Renal pelvis (tissue), 4 donors: ENCODE measurements around the gene AFAP1L2. TPM values are rescaled to one million over a fixed set of nuclear protein-coding genes. Genes with fewer than 3 reads are reported as not detected.

Experiments used
- DNase-seq: peaks from one replicate; pipeline ENCODE4 v3.0.0-alpha.2; 2013
- polyA plus RNA-seq, 3 donors: library from polyadenylated mRNA; unstranded; fragments of 120-200 nt; gene quantifications; one replicate each; pipeline ENCODE4 v1.2.1, GENCODE V29; 2013; ENCODE audit not compliant: insufficient read length in 3 of 3

Gene AFAP1L2
- polyA plus RNA-seq, 3 donors, result 40.1 to 45.6 (median 42.1) TPM

DNA sequence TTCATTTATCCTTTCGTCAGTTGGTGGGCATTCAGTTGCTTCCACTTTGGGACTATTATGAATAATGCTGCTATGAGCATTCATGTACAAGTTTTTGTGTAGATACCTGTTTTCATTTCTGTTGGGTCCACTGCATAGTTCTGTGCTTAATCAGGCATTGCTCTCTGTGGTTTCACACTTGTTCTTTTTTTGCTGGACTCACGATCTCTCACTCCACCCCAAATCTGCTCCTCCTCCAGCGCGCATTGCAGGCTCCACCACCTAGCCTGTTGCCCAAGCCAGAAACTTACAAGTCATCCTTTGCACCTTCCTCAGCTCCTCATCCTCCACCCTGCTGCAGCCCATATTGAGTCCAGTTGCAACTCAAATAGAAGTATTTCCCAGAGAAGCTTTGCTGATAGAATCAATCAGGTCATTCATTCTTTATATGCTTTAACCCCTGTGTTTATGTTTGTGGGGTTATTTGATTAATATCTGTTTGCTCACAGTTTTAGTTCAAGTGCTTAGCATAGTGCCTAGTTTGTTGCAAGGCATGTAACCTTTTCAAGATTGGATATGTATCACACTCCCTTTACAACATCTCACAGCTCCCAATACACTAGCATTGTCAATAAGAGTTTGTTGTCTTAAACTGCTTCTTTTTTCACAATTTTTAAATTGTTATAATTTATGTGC is 16.6 kb upstream of the AFAP1L2 start:
- DNase-seq, result no peak

DNA sequence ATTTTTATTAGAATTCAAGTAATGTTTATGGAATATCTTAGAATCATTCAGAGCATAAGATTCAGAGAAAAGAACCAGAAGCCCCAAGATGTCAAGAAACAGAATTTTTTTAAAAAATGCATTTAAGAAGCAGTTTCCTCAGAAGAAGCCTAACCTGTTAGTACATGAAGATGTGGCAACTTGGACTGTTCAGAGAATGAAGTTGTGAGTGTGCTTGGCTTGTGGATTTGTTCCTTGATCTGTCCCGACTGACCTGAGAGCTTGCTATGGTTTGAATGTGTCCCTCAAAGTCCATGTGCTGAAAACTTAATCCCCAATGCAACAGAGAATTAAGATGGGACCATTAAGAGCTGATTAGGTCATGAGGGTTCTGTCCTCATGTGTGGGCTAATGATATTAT is 13.8 kb upstream of the AFAP1L2 start:
- no peak for DNase-seq

DNA sequence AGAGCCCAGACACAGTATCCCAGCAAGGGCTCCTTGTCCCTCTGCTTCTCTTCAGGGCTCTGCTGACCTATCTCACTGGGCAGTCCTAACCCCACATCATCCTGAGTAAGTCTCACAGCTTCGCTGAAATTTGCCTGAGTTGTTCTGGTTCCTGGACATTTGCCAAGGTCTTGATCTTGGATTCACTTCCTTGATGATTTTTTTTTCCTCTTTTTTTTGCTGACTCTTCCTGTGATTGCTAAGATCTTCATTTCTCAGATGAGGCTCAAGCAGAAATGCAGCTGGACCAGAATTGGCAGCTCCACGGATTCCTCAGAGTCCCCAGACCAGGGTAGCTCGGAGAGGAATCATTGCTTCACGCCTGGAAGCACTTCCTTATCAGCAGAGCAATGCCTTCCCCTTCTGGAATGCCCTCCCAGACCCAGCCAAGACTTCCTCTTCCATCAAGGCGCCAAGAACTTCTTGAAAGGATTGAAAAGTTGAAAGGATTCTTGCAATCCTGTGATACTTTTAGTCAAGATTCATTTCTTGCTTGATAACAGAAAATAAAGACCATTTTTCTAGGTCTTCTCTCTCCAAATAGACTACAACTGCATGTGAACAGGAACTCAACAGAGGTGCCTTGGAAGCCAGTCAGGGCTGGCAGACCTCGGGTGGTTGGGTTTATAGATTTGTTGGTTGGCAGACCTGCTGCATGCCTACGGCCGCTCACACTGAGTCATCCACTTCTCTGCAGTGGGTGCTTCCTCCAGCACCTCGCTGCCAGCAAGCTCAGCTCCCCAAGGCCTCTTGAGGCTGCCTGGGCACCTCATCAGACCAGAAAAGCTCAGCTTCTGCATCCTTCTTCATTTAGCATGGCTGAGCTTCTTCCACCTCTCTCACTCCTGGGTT is 8.8 kb upstream of the AFAP1L2 start:
- DNase-seq, result no peak

DNA sequence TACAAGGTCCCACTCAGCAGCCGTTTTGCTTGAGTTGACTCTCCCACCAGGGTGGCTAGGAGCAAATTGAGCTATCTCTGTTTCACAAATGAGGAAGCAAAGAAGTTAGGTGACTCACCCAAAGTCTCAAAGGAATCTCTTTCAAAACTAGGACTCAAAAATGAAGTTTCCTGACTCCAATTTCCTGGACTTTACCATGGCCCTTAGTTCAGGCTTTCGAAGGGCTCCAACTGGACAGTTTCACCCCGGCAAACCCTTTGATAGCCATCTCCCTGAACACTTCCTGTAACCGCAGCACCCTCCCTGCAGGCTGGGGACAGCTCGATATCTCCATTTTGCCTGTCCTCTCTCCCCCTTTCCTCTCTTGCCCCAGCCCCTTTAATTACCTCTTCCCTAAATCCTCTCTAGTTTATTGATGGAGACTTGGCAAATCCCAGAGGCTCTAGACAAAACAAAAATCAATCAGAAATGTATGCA is 4.7 kb upstream of the AFAP1L2 start:
- DNase-seq, result no peak

DNA sequence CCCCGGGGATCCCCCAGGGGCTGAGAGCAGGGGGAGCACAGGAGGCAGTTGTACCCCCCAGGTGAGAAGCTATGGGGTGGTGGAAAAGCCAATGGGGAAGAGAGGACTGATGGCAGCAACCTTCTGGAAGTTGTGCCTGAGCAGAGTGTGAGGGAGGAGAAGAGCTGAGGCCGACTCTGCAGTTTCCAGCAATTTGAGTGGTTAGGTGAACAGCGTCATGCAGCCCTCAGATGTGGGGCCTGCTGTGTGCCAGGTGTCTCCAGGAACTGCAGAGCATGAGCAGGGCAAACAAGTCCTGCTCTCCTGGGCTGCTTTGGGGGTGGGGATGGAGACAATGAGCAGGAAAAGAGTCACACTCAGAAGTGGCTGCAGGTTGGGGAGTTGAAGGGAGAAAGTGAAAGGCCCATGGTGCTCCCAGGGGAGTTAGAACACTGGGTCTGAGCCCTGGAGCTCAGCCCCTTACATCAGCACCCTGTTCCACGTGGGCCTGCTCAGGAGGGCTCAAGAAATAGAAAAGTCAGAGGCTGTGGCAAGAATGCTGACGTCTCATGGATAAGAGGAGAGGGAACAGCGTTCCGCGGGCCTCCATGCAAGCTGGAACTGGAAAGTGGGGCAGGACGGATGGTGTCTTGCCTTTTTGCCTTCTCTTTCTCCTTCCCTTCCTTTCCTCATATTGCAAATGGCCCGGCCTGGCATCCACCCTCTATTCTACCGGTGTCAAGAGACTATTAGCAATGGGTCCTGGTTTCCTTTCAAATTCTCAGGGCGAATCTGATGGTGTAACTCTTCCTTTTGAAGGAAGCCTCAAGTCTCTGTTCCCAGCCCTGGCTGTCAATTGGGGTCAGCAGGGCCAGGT is 4.0 kb upstream of the AFAP1L2 start:
- DNase-seq, result no peak

DNA sequence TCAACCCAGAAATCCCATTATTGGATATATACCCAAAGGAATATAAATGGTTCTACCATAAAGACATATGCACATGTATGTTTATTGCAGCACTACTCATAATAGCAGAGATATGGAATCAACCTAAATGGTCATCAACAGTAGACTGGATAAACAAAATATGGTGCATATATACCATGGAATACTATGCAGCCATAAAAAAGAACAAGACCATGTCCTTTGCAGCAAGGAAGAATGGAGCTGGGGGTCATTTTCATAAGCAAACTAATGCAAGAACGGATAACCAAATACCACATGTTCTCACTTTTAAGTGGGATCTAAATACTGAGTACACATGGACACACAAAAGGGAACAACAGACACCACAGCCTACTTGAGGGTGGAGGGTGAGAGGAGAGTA is 2.2 kb upstream of the AFAP1L2 start:
- no peak for DNase-seq

DNA sequence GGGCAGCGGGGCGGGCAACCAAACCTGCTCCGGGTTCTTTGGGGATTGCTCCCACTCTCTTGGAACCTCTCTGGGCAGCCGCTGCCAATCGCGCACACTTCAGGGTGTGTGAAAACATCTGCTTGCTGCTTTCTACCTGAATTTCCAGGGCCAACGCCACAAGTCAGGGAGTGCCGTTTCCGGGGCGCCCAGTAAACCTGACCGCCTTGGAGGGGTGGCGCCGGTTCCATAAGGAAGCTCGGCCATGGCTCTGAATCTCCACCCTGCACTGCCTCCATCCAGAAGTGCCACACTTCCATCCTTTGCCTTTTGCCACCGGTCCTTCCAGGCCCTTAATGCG is 679 bp upstream of the AFAP1L2 start:
- no peak for DNase-seq

DNA sequence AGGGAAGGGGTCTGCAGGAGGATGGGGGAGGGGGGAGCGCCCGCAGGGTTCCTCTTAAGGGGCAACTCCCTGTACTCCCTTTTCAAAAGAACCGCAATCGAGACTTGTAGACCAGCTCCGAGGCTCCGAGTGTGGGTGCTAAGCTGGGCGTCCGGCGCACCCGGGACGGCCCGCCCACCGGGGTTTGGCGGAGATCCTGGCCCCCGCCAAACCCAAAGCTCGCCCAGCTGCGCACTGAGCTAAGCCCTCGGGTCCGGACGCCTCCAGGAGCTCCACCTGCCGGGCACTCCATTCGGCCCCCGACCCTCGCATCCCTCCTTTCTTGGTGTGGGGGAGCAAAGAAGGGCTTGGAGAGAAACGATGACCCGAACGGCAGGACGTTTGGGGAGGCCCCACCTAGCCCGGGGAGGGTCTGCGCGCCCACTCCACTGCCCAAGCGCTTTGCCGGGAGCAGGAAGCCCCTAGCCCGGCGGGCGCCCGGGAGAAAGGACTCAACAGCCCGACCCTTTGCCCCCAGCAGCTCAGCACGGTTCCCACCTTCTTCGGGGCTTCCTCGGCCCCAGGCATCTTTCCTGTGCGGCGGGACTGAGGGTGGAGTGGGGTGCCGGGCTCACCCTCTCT is 651 bp downstream of the AFAP1L2 start:
- DNase-seq, result no peak

DNA sequence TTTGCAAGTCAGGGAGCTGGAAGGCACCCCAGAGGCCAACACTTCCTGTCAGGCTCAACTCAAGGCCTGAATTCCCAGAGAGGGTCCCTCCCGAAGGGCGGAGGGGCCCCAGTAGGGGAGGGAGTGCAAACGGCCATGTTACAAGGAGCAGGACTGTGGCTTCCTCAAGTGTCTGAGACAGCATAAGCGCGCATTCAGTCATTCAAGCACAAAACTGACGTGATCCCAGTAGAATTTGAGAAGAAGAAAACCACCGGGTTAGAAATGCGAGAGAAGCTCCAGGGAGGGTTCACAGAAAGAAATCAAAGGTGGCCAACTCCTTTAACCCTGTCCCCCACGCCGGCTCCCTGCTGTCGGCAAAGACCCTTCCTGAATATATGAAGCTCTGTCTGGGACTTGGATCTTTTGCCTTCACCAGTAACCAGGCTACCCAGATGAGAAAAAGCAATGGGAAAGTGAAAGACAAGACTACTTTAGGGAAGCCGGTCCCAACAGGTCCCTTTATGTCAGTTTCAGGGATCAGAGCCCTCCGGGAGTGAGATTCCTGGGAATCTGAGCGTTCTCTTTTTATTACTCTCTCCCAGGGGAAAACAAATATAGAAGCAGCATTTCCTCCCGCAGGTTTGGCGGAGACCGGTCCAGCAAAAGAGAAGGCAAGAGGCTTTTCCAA is 1.3 kb downstream of the AFAP1L2 start:
- no peak for DNase-seq

DNA sequence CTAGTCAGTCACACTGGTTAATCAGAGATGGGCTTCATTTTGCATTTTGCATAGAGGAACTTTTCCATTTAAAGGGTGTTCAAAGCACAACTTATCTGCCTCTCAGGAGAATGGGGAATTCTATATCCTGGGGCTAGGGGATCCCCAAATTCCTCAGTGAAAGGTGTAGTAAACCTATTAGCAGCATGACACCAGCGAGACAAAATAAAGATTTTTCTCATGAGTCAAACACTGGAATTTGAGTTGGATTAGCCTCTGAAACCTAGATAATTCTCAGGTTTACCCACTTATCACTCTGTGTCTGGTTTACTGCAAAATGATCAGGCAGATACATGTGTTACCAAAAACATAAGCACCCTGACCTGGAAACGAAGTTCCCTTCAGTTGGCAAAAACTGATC is 2.1 kb downstream of the AFAP1L2 start:
- DNase-seq, result no peak

DNA sequence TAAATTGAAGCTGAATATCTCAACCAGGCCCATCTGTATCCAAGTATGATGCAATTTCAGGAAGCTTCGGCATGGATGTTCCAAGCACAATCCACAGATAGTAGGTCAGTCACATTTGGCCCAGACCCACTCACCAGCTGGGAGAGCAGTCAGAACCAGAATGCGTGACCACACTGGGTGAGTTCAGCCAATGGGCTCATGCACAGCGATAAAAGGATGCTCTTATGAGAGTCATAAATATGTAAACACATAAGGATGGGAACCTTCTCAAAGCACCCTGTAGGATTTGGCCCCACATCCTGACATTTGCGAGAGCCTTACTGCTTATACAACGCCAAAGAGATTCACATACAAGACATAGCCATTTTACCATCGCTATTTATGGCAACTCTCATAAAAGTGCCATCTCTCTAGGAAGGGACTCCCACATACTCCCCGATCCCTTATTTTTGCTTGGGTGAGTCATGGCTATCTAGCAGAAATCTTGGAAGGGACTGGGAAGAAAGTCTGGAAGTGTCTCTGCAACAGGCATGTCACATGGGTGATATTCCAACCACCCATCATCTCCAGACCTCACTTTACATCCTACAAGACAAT is 3.0 kb downstream of the AFAP1L2 start:
- DNase-seq, result no peak

DNA sequence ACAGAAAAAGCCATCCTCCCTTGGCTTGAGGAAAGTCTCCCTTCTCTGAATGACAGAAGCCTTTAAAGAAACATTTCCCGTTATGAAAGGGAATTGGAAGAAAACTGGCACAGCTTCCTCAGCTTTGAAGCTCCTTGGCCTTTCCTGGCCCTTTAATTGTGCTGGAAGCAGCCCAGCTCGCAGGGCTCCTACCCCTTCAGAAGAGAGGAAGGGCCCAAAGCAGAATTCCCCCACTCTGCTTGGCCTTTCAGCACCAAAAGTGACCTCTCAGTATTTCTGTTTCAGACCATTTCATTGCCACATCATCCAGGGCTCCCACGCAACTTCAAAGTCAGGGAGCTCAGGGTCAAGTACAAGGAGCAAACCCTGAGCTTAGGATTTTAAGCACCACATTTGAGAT is 4.2 kb downstream of the AFAP1L2 start:
- DNase-seq, result no peak

DNA sequence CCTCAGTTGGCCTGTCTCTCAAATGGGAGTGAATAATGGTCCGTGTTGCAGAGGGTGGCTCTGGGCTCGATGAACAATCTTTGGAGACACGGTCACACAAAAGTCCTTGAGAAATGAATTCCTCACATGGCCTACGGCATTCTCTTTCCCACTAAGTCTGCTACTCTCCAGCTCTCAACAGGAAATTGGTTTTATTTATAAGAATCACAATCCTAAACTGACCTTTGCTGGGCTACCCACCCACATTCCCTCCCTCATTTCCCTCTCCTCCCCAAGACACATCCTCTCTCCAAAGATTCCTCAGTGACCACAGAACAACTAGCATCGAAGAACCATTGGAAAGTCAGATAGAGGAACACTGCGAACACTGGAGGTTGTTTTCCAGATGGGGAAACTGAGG is 4.7 kb downstream of the AFAP1L2 start:
- DNase-seq, result no peak

DNA sequence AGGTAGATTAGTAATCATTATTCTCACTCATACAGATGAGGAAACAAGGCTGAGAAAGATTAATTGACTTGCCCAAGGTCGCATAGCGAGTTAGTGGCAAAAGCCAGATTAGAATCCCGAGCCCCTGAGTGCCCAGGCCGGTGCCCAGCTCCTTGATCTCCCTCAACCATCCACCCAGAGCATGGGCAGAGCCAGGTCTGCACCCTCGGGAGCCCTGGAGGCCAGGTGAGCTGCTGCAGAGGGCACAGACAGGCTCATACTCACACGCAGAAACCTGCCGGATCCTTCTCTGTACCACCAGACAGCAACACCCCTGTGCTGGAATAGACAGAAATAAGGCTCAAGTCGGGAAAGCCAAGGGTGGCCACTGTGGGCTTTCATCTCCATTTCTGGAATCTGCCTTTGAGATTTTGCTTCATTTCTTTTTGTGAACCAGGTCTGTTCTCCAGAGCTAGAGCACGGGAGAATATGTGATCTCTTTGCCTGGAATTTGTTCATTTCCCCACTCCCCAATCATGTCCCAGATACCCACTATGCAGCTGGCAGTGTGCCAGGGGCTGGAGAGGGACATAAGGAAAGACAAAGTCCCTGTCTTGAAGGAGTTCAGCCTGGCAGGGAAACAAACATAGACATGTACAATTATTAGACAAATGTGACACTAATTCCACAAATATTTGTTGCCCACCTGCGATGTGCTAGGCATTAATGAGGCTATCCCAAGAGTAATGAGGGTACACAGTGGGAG is 5.5 kb downstream of the AFAP1L2 start:
- DNase-seq, result no peak

DNA sequence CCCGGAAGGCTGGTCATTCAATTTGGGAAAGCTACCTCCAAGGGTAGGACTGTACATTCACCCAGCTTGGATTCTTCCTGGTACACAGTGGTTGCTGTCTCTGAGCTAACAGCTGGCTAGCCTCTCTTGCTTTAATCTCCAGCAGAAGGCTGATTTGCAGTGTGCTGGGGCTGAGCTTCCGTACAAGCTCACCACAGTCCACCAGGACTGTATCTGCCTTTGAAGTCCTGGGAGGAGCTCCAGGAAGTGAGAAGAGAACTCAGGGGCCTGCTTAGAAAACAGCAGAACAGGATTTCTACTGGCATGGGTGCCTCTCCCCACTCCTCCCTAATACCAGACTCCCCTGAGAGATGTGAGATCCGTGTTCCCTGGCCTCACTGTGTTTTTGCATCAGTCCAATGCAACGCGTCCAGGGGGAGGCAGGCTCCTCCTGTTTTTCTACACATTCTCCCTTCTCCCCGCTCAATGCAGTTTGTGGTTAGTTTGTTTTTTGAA is 6.6 kb downstream of the AFAP1L2 start:
- DNase-seq, result no peak

DNA sequence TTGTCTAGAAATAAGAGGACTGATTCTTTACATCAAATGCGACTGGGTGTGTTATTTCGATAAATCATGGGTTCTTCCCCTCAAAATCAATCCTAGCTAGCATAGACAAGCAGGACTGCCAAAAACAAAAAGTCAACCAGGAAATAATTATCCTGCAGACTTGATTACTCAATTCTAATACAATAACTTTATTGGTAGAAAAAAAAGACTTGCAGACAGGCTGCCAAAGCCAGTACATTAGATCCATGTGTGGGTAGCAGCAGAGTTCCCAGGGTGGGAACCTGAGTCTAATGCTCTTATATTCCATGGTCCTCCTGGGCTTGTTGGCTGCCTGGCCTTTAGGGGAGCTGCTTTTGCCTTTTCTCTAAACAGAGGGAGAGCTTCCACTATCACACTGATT is 7.8 kb downstream of the AFAP1L2 start:
- DNase-seq, result no peak

DNA sequence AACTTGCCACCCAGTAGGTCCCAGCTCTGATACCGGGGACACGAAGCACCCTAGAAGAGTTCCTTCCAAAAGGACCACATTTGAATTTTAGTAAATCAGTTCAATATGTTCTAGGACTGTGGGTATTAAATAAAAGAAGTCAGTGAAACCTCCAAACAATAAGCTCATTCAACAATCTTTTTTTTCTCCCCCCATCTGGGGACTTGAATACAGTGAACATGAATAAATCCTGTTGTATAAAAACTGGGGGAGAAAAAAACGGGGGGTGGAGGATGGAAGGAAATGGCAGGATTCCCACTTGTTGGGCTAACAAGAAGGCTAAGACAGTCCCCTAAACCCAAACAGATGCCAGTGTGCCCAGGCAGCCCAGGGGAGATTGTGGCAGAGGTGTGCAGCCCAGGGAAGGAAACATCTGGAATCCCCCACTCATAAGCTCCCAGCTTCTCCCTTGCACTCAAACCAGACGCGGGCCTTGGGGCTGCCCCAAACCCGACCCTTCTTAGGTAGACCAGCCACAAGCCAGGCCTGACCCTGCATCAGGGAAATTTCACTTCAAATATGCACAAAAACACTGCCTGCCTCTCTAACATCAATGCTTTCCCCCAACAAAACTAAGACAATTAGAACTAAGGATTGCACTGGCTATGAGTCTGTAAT is 8.8 kb downstream of the AFAP1L2 start:
- DNase-seq, result no peak

DNA sequence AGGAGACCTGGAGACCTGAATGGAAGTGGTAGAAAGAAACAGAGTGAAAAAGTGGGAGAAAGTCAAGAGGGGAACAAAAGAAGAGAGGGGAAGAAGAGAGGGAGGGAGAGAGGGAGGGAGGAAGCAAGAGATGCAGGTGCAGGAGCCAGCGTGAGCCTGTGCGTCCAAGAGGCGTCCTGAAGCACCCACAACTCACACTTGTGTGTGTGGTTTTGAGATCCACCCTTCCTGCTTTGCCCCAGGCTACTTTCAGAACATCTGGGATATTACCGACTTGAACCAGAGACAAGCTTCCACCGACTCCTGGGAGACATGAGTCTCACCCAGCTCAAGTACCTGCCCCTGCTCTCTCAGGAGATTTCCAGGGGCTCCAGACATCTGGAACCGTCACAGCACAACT is 9.8 kb downstream of the AFAP1L2 start:
- DNase-seq, result no peak

DNA sequence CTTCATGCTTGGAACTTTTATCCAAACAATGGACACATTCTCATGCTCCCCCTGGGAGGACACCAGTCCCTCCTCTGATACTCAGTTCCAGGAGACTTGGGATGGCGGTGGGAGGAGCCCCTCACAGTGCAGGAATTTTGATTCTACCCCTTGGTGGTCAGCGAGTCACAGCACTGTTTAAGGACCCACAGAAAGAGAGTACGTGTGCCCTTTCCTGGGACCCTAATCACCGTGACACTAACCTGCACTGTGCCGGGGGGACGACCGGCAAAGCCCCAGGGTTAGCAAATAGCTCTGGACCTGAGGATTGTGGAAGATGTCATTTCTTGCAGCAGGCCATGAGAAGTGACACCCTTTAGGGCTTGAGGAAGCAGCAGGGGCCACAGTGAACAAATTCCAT is 10.4 kb downstream of the AFAP1L2 start:
- no peak for DNase-seq

DNA sequence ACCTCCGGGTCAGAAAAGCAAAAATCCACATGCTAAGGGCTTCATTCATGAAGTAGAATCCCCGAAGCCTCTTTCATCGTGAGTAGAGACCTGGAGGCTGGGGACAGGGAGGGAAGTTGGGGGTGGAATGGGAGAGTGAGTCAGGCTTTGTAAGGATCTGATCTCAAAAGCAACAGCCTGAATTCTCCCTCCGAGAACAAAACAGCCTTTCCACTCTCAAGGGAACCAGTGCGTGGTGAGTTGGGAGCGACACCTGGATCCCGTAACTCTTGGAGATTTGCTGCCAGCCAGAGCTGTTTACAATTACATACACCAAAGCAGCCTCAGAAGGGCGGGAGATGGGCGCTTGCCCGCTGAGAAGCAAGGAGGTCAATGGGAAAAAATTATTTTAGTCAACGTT is 10.8 kb downstream of the AFAP1L2 start:
- no peak for DNase-seq
